ENCODE measurements around the gene MOK.

MOK gene

DNA sequence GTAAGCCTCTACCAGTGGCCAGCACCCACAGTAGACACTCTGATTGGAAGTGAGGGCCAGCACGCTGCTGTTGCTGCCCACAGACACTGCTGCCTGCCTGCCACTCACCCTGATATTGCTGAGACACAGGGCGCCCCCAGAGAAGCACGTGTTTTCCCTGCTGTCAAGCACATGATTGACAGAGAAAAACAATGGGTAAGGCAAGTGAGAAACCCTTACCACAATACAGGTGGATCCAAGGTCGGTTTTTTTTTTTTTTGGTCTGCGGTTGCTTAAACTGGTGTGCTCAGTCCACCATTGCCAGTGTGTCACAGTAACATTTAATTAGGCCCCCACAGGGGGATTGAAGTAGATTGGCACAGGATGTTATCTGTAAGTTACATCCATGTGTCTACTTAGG lies 99.4 kb downstream of the MOK start:
- DNase-seq (ENCODE audit: low read depth): no peak
- TF ChIP-seq, protein P1, sequence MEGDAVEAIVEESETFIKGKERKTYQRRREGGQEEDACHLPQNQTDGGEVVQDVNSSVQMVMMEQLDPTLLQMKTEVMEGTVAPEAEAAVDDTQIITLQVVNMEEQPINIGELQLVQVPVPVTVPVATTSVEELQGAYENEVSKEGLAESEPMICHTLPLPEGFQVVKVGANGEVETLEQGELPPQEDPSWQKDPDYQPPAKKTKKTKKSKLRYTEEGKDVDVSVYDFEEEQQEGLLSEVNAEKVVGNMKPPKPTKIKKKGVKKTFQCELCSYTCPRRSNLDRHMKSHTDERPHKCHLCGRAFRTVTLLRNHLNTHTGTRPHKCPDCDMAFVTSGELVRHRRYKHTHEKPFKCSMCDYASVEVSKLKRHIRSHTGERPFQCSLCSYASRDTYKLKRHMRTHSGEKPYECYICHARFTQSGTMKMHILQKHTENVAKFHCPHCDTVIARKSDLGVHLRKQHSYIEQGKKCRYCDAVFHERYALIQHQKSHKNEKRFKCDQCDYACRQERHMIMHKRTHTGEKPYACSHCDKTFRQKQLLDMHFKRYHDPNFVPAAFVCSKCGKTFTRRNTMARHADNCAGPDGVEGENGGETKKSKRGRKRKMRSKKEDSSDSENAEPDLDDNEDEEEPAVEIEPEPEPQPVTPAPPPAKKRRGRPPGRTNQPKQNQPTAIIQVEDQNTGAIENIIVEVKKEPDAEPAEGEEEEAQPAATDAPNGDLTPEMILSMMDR (IDR thresholded peaks at IDR 0.05; ENCODE audit: control insufficient read depth, insufficient read depth, low read depth, low read length, missing control alignments): no peak
- H3K4me3 ChIP-seq (ENCODE audit: control insufficient read depth, low read depth, low read length): no peak overlapping the region

DNA sequence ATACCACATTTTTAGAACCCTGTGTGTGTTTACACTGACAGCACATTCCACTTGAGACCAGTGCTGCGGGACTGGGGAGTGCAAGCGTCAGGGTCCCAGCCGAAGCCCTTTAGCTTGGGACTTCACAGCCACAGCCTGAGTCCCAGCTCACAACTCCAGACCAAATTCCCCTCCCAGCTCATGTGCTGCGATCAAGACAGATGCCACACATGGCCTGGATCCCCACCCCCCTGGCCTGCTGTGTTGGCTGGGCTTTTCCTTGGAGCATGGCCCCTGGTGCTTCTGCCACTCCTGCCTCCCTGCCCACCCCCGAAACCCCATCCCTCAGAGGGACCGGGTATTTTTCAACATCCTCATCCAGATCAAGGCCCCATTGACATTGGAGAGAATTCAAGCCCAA lies 101.6 kb downstream of the MOK start:
- TF ChIP-seq, protein P1 (IDR thresholded peaks at IDR 0.05; ENCODE audit: control insufficient read depth, insufficient read depth, low read depth, low read length, missing control alignments): no peak
- no peak overlapping the region for H3K4me3 ChIP-seq (ENCODE audit: control insufficient read depth, low read depth, low read length)
- no peak for DNase-seq (ENCODE audit: low read depth)

DNA sequence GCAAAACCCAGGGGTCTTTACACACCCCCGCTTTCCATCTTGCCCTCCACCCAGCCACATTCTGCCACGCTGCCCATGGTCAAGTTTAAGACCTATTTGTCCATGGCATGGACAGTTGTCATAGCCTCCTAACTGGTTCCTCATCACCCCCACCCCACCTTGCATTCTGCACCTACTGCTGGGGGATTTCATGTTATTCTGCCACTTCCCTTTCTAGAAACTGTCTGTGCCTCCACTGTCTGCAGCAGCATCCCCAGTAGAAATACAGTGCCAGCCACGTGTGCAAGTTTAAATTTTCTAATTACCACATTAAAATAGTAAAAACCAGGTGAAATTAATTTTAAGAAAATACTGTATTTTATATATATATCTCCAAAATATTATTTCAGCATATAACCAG lies 102.0 kb downstream of the MOK start:
- DNase-seq (ENCODE audit: low read depth): no peak
- TF ChIP-seq, protein P1 (IDR thresholded peaks at IDR 0.05; ENCODE audit: control insufficient read depth, insufficient read depth, low read depth, low read length, missing control alignments): no peak
- H3K4me3 ChIP-seq (ENCODE audit: control insufficient read depth, low read depth, low read length): no peak overlapping the region

DNA sequence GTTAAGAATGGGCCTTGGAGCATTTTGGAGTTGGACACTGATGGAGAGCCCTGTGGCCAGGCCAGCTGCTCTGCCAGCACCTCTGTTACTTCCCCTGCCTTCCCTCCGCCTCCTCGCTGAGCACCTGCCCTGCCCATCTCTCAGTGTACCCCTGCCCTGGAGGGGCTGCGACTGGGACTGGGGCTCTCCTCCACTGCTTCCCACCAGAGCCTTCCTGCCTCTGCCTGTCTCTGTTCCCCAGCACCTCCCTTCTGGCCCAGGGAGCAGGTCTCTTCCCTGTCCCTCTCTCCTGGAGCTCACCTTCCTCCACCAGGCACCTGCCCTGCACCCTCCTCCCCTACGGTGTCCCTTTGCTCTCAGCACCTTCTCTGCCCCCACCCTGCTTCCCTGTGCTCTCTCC lies 103.2 kb downstream of the MOK start:
- TF ChIP-seq, protein P1 (IDR thresholded peaks at IDR 0.05; ENCODE audit: control insufficient read depth, insufficient read depth, low read depth, low read length, missing control alignments): no peak
- DNase-seq (ENCODE audit: low read depth): no peak
- H3K4me3 ChIP-seq (ENCODE audit: control insufficient read depth, low read depth, low read length): no peak overlapping the region

DNA sequence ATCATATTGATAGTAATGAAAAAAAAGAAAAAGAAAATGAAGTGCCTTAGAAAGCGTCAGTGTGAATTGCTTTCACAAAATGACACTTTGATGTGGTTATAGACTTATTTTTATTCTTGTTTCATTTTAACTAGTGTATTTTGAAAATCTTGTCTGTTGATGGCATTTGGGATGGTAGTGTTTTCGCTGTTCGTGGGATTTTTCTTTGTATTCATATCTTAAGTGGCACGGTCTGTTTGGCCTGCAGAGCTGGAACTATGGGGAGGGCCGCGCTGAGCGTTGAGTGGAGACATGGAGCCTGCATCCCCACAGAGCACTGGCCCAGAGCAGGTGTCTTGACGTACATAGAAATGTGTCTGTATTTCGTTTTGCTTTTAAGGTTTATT lies 103.6 kb downstream of the MOK start:
- TF ChIP-seq, protein P1 (IDR thresholded peaks at IDR 0.05; ENCODE audit: control insufficient read depth, insufficient read depth, low read depth, low read length, missing control alignments): no peak
- no peak overlapping the region for H3K4me3 ChIP-seq (ENCODE audit: control insufficient read depth, low read depth, low read length)

DNA sequence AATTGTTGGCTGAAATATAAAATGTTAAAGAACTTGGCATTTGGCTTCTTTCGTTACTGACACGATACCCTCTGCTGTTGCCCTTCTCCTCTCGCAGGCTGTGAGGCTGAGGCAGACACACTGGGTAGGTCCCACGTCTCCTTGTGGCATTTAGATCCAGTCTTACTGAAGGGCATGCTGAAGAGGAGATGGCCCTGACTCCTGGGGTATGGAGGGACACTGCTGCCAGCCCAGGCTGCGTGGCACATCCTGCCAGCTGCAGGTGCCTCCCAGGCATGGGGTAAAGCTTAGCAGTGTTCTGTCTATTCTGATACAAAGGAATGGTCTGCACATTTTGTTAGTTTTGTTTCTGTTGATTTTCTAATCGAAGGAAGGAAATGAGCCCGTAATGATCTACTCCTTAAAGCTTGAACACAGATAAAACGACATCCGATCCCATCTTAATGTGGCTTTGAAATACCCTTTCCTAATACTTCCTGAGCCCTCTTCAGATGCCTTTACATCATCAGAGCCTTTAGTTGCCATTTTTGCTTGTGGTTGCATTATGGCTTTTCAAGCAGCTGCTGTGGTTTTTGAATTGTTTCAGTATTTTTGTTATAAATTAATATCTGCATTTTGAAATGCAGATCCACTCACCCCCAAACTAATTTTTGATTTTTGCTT lies 104.1 kb downstream of the MOK start:
- no peak overlapping the region for H3K4me3 ChIP-seq (ENCODE audit: control insufficient read depth, low read depth, low read length)
- TF ChIP-seq, protein P1 (IDR thresholded peaks at IDR 0.05; ENCODE audit: control insufficient read depth, insufficient read depth, low read depth, low read length, missing control alignments): no peak
- no peak for DNase-seq (ENCODE audit: low read depth)

More for the DNA sequence above, 103.6 kb downstream of the MOK start:
- no peak for DNase-seq (ENCODE audit: low read depth)
